Heart left ventricle (tissue), 16 donors: Measurements from ENCODE around the gene PANK1. TPM values are rescaled to one million over a fixed set of nuclear protein-coding genes. Genes with fewer than 3 reads are reported as not detected.
A peak's percentile ranks its signal among the peaks of the same experiment; 100 is the strongest.

ENCODE experiments used
- ATAC-seq, 4 donors: fragments of 200-7000 bp; cut with Tn5 transposase; one replicate each; pipeline ENCODE4 v1.9.1; 2020 to 2022; ENCODE audit warnings: moderate library complexity in 4 of 4, mild to moderate bottlenecking in 3 of 4, moderate number of reproducible peaks in 1 of 4
- DNase-seq, 5 donors: peaks; one replicate each; pipeline ENCODE4 v3.0.0-alpha.2; 2020
- H3K27ac ChIP-seq, 12 donors: fragments of 200-600 bp; sonication (generic) in 4 of 12; one replicate each; pipeline versions ENCODE4 v1.5.0 to v1.8.0; 2016 to 2022; ENCODE audit warnings: mild to moderate bottlenecking in 2 of 12
- H3K27me3 ChIP-seq, 9 donors: fragments of 200-600 bp; sonication (generic) in 2 of 9; one replicate each; pipeline versions ENCODE4 v1.5.1 to v1.8.0; 2016 to 2022; ENCODE audit warnings: mild to moderate bottlenecking in 3 of 9
- H3K36me3 ChIP-seq, 9 donors: fragments of 200-600 bp; sonication (generic) in 2 of 9; one replicate each; pipeline versions ENCODE4 v1.5.0 to v1.8.0; 2018 to 2022; ENCODE audit warnings: mild to moderate bottlenecking in 2 of 9
- H3K4me1 ChIP-seq, 12 donors: fragments of 200-600 bp; sonication (generic) in 4 of 12; one replicate each; pipeline versions ENCODE4 v1.5.0 to v1.8.0; 2016 to 2022; ENCODE audit warnings: mild to moderate bottlenecking in 3 of 12
- H3K4me3 ChIP-seq, 12 donors: fragments of 200-600 bp; sonication (generic) in 4 of 12; one replicate each; pipeline versions ENCODE4 v1.5.0 to v1.8.0; 2017 to 2022; ENCODE audit warnings: mild to moderate bottlenecking in 9 of 12, moderate library complexity in 4 of 12
- H3K9me3 ChIP-seq, 12 donors: fragments of 200-600 bp; sonication (generic) in 4 of 12; one replicate each; pipeline versions ENCODE4 v1.5.0 to v1.8.0; 2016 to 2022; ENCODE audit warnings: mild to moderate bottlenecking in 1 of 12
- CTCF ChIP-seq, 12 donors: fragments of 200-600 bp; sonication (generic) in 4 of 12; IDR thresholded peaks; one replicate each; pipeline versions ENCODE4 v1.5.0 to v1.8.0; 2018 to 2022; ENCODE audit warnings: antibody characterized with exemption in 12 of 12, mild to moderate bottlenecking in 5 of 12
- POLR2A ChIP-seq, 2 donors: fragments of 450-650 bp; IDR thresholded peaks; one replicate each; pipeline ENCODE4 v1.6.1; 2017; ENCODE audit warnings: antibody characterized with exemption in 2 of 2, mild to moderate bottlenecking in 2 of 2, moderate library complexity in 2 of 2
- WGBS, 4 donors: extraction: QIAGEN DNeasy Blood & Tissue Kit in 2 of 4; methylation state at CpG; one replicate each; pipeline versions ENCODE4 v1.1.5 to v1.1.7; 2013 to 2018; 5-methylcytosine and 5-hydroxymethylcytosine counted together
- intact Hi-C, 10 donors: fragments of 100-400 bp; cut with DNase I; formaldehyde crosslinking; loops; one replicate each; pipeline versions ENCODE4 v1.11.1 to v1.14.2; 2022
- polyA plus RNA-seq, 2 donors: library from polyadenylated mRNA; stranded (reverse); fragments of 200-250 nt; gene quantifications; one replicate each; pipeline ENCODE4 v1.2.3, GENCODE V29; 2013
- total RNA-seq, 9 donors: library from RNA; depleted of rRNA in 2 of 9; stranded (reverse); fragments of >200 nt in 2 of 9; fragmentation: NEBNext Ultra II Directional in 3 of 9; extraction: Animal tissue kit (Norgen Biotek cat#: 25700) in 3 of 9; gene quantifications; one replicate each; pipeline versions ENCODE4 v1.1.0 to v1.2.4, GENCODE V29; 2016 to 2023
- donor health status: ischemic (EF 13 %, LVEDD 7.1; RV severe dilation, severe dysfunction).
- donor health status: healthy with polysubstance abuse.
- donor health status: DM: no; HTN: yes; CAD: no.
- donor health status: DM: no; HTN: no; CAD: no.
- donor health status: ischemic (EF 25% LVEDD 6.9; RV normal size, moderate dysfunction).
- donor health status: ischemic (EF 25% LVEDD 5.7; RV mildly dilated, moderate dysfunction).
- donor health status: healthy.
- donor health status: DM: yes; HTN: yes; CAD: no.
- donor health status: ischemic (EF 35%, LVEDD 5.7; RV mildly dilated, moderate dysfunction).
- donor health status: nonischemic (EF 11% LVEDD 7.7; RV severe dilation, severe dysfunction).
- donor health status: DM: yes; HTN: yes; CAD: no.
- donor health status: PGD.
- donor health status: ischemic (EF 29% LVEDD 5.4; RV normal size, mild dysfunction).
- donor health status: nonischemic (EF 23%, LVEDD 6.1; RV moderate dilation, normal function).

PANK1 gene
- total and polyA plus RNA-seq, 11 donors, result 3.6 to 24.7 (median 17.4) TPM

GRCh38 chr10:89591111-89591795 is 53.8 kb downstream of the PANK1 start:
- ATAC-seq (peak; percentile 48 to 78 (median 64)), DNase-seq (peak; percentile 25 to 73 (median 51))
- TF ChIP-seq CTCF (IDR thresholded peaks at IDR 0.05) (peak in 3 of 12 donors; percentile 14 to 27 (median 16)), POLR2A (IDR thresholded peaks at IDR 0.05) (no peak)
- Histone ChIP-seq H3K9me3 (no peaks in the 10 kb centered on the region), H3K27me3 (no peaks in the 10 kb centered on the region), H3K27ac (peak overlapping the region; percentile 50 to 93 (median 78)), H3K4me1 (peaks cover 0 to 58% (median 19%) of the 10 kb centered on the region in 12 donors), H3K36me3 (peaks cover 0 to 19% (median 3%) of the 10 kb centered on the region in 9 donors), H3K4me3 (no peak overlapping the region)
- intact Hi-C loops, result loop anchor here in 4 of 10 donors (2.0 to 10.0 kb wide), 5 partner anchors 51 to 114 kb away; partner anchors contain the start of genes PANK1 (in 2 of the 4) and KIF20B (in 1 of the 4)
- 68 to 81% (median 73%) methylated on average over 5 of the region's 5 CpGs for WGBS, 4 donors

- Histone ChIP-seq H3K4me3 (no peak overlapping the region), H3K4me1 (peaks cover 0 to 55% (median 18%) of the 10 kb centered on the region in 12 donors), H3K27me3 (no peaks in the 10 kb centered on the region), H3K27ac (peak overlapping the region in 9 of 12 donors; percentile 22 to 93 (median 79)), H3K36me3 (peaks cover 0 to 19% (median 3%) of the 10 kb centered on the region in 9 donors), H3K9me3 (no peaks in the 10 kb centered on the region)
- ATAC-seq, result no peak
- intact Hi-C loops, result loop anchor here in 4 of 10 donors (2.0 to 10.0 kb wide), 5 partner anchors 52 to 114 kb away; partner anchors contain the start of genes PANK1 (in 2 of the 4) and KIF20B (in 1 of the 4)
- TF ChIP-seq CTCF (IDR thresholded peaks at IDR 0.05) (no peak), POLR2A (IDR thresholded peaks at IDR 0.05) (no peak)
- no peak for DNase-seq
- 61 to 81% (median 77%) methylated on average over 3 of the region's 3 CpGs for WGBS, 4 donors
Measured at GRCh38 chr10:89590326-89590725, 54.7 kb downstream of the PANK1 start.

GRCh38 chr10:89589101-89589720 is 55.8 kb downstream of the PANK1 start:
- TF ChIP-seq CTCF (IDR thresholded peaks at IDR 0.05) (no peak), POLR2A (IDR thresholded peaks at IDR 0.05) (no peak)
- peak overlapping the region; percentile 17 to 93 (median 66) for H3K27ac ChIP-seq
- ATAC-seq (peak; percentile 33 to 67 (median 45)), DNase-seq (no peak)
- H3K4me1 ChIP-seq, result peaks cover 0 to 46% (median 18%) of the 10 kb centered on the region in 12 donors
- peaks cover 0 to 19% (median 3%) of the 10 kb centered on the region in 9 donors for H3K36me3 ChIP-seq
- no peaks in the 10 kb centered on the region for H3K9me3 ChIP-seq
- WGBS, 4 donors, result 36 to 46% (median 42%) methylated on average over 5 of the region's 5 CpGs
- intact Hi-C loops, result loop anchor here in 1 of 10 donors (5.0 kb wide), 1 partner anchor 113 kb away; the partner anchor contains the start of gene KIF20B
- no peak overlapping the region for H3K4me3 ChIP-seq
- no peaks in the 10 kb centered on the region for H3K27me3 ChIP-seq

- Histone ChIP-seq H3K4me3 (no peak overlapping the region), H3K27ac (peak overlapping the region; percentile 17 to 93 (median 66)), H3K9me3 (no peaks in the 10 kb centered on the region), H3K4me1 (peaks cover 0 to 41% (median 18%) of the 10 kb centered on the region in 12 donors), H3K27me3 (no peaks in the 10 kb centered on the region), H3K36me3 (peaks cover 0 to 19% (median 3%) of the 10 kb centered on the region in 9 donors)
- DNase-seq (no peak), ATAC-seq (no peak)
- intact Hi-C loops, result loop anchor here in 1 of 10 donors (5.0 kb wide), 1 partner anchor 114 kb away; the partner anchor contains the start of gene KIF20B
- no peak for TF ChIP-seq POLR2A (IDR thresholded peaks at IDR 0.05)
- TF ChIP-seq CTCF (IDR thresholded peaks at IDR 0.05), result no peak
- 63 to 67% (median 63%) methylated on average over 3 of the region's 3 CpGs for WGBS, 4 donors
Measured at GRCh38 chr10:89588671-89589070, 56.4 kb downstream of the PANK1 start.
